Epithelial cell of proximal tubule (primary cell): Measurements from ENCODE around the gene PCK2. TPM values are rescaled to one million over a fixed set of nuclear protein-coding genes. Genes with fewer than 3 reads are reported as not detected.

Source experiments
- DNase-seq: peaks from one replicate; pipeline ENCODE4 v3.0.0-alpha.2; 2011; ENCODE audit warnings: low read depth
- H3K4me3 ChIP-seq: 2 replicates; pipeline ENCODE4 v1.5.1; 2011; ENCODE audit warnings: low read depth, mild to moderate bottlenecking, low read length
- CTCF ChIP-seq: conservative IDR thresholded peaks from 2 replicates; pipeline ENCODE4 v1.5.1; 2012; ENCODE audit warnings: low read depth, mild to moderate bottlenecking, low read length
- total RNA-seq: library from RNA; depleted of rRNA; stranded (reverse); fragments of >200 nt; gene quantifications from 2 replicates; pipeline ENCODE4 v1.2.3, GENCODE V29; 2015

Gene PCK2
- total RNA-seq, 1 donor from 2014 or later = 40.0 TPM

- no peak for TF ChIP-seq CTCF
- peak within 1 kb of the TSS; percentile 94 for H3K4me3 ChIP-seq
- DNase-seq = peak; percentile 77
Observed at GRCh38 chr14:24146978-24147760, 53.1 kb downstream of the PCK2 start, which contains the start of gene RNF31. Gene RNF31 (plus strand): TSS chr14:24147498. CDS start chr14:24147699, 201 bp downstream.

- DNase-seq = no peak
- TF ChIP-seq CTCF = no peak
- peak overlapping the region; percentile 94 for H3K4me3 ChIP-seq
Observed at GRCh38 chr14:24147761-24148428, 53.8 kb downstream of the PCK2 start.

- DNase-seq = no peak
- TF ChIP-seq CTCF = no peak
- no peak overlapping the region for H3K4me3 ChIP-seq
Observed at GRCh38 chr14:24149302-24149969, 55.3 kb downstream of the PCK2 start.

- no peak for DNase-seq
- no peak for TF ChIP-seq CTCF
- H3K4me3 ChIP-seq = no peak overlapping the region
Observed at GRCh38 chr14:24150061-24150460, 56.0 kb downstream of the PCK2 start.

GRCh38 chr14:24150567-24150966, 56.5 kb downstream of the PCK2 start:
- no peak overlapping the region for H3K4me3 ChIP-seq
- DNase-seq = no peak
- no peak for TF ChIP-seq CTCF

GRCh38 chr14:24150993-24151392, 56.9 kb downstream of the PCK2 start:
- no peak for DNase-seq
- H3K4me3 ChIP-seq = no peak overlapping the region
- no peak for TF ChIP-seq CTCF
